Natural killer cell (primary cell): ENCODE data around the gene SYPL1. TPM values are rescaled to one million over a fixed set of nuclear protein-coding genes. Genes with fewer than 3 reads are reported as not detected.

Experiments
- ATAC-seq, 3 donors: fragments of 150-1000 bp in 2 of 3; fragments of 200-7000 bp in 1 of 3; cut with Tn5 transposase; 1 replicate in 1 of 3; 2 replicates in 2 of 3; pipeline ENCODE4 v1.10.0; 2021; ENCODE audit warnings: mild to moderate bottlenecking in 2 of 3, moderate library complexity in 2 of 3
- DNase-seq, 2 donors: peaks; one replicate each; pipeline versions ENCODE4 v3.0.0 to v3.0.0-alpha.2; 2013 to 2021; ENCODE audit warnings: mixed read lengths in 1 of 2
- H3K27ac ChIP-seq: one replicate; pipeline ENCODE4 v1.5.1; 2013; ENCODE audit warnings: mild to moderate bottlenecking, low read length
- H3K27me3 ChIP-seq: one replicate; pipeline ENCODE4 v1.6.1; 2013; ENCODE audit warnings: low read length; ENCODE audit not compliant: control insufficient read depth, insufficient read depth
- H3K36me3 ChIP-seq: one replicate; pipeline ENCODE4 v1.6.1; 2013; ENCODE audit warnings: low read length; ENCODE audit not compliant: control insufficient read depth, insufficient read depth
- H3K4me1 ChIP-seq: one replicate; pipeline ENCODE4 v1.6.1; 2013; ENCODE audit warnings: low read length; ENCODE audit not compliant: control insufficient read depth, insufficient read depth
- H3K4me3 ChIP-seq: one replicate; pipeline ENCODE4 v1.5.1; 2013; ENCODE audit warnings: low read length
- H3K9me3 ChIP-seq: one replicate; pipeline ENCODE4 v1.6.1; 2013; ENCODE audit warnings: low read length; ENCODE audit not compliant: control insufficient read depth, insufficient read depth
- H3K27ac Mint-ChIP-seq, 2 donors: one replicate each; pipeline ENCODE4 v1.8.0; 2022; ENCODE audit warnings: mild to moderate bottlenecking in 2 of 2, mixed read lengths in 2 of 2, moderate library complexity in 1 of 2
- H3K27me3 Mint-ChIP-seq, 2 donors: one replicate each; pipeline ENCODE4 v1.8.0; 2022; ENCODE audit warnings: low read depth in 2 of 2, mixed read lengths in 2 of 2
- H3K36me3 Mint-ChIP-seq: one replicate; pipeline ENCODE4 v1.8.0; 2022; ENCODE audit warnings: mixed read lengths
- H3K4me1 Mint-ChIP-seq, 2 donors: one replicate each; pipeline ENCODE4 v1.8.0; 2022; ENCODE audit warnings: mixed read lengths in 2 of 2
- H3K4me3 Mint-ChIP-seq: one replicate; pipeline ENCODE4 v1.8.0; 2022; ENCODE audit warnings: mild to moderate bottlenecking, moderate library complexity, mixed read lengths
- H3K9me3 Mint-ChIP-seq, 2 donors: one replicate each; pipeline ENCODE4 v1.8.0; 2022; ENCODE audit warnings: mixed read lengths in 2 of 2
- WGBS: methylation state at CpG from one replicate; pipeline ENCODE4 v1.1.7; 2013; ENCODE audit warnings: missing lambda C conversion rate; ENCODE audit not compliant: insufficient coverage; 5-methylcytosine and 5-hydroxymethylcytosine counted together
- intact Hi-C: fragments of 100-400 bp; cut with micrococcal nuclease; formaldehyde crosslinking; loops from one replicate; pipeline ENCODE4 v1.14.2; 2022
- total RNA-seq, 4 donors: library from RNA; stranded (reverse); fragments of 120-200 nt in 1 of 4; gene quantifications; one replicate each; pipeline versions ENCODE4 v1.2.3 to v1.2.4, GENCODE V29; 2013 to 2022
- TF ChIP-seq, protein P1 (sequence below): fragments of 200-600 bp; IDR thresholded peaks from one replicate; pipeline ENCODE4 v1.8.0; 2022; ENCODE audit warnings: antibody characterized with exemption

SYPL1 gene
- total RNA-seq, 3 donors from 2014 or later (not counting 1 experiment from before 2014, with no cell fraction given) = 13.1 to 22.2 (median 14.9) TPM

GRCh38 chr7:106128836-106129235 is 16.7 kb upstream of the SYPL1 start:
- no peak for ATAC-seq
- no peaks in the 10 kb centered on the region for H3K36me3 ChIP-seq
- Mint-ChIP-seq H3K27ac (no peak overlapping the region), H3K4me1 (peaks cover 0 to 5% of the 10 kb centered on the region in 2 donors), H3K4me3 (no peak overlapping the region), H3K27me3 (peaks cover 26 to 39% of the 10 kb centered on the region in 2 donors), H3K36me3 (no peaks in the 10 kb centered on the region), H3K9me3 (no peaks in the 10 kb centered on the region)
- no peak for DNase-seq
- H3K9me3 ChIP-seq = no peaks in the 10 kb centered on the region
- H3K4me1 ChIP-seq = no peaks in the 10 kb centered on the region
- H3K27me3 ChIP-seq = no peaks in the 10 kb centered on the region
- TF ChIP-seq, protein P1, sequence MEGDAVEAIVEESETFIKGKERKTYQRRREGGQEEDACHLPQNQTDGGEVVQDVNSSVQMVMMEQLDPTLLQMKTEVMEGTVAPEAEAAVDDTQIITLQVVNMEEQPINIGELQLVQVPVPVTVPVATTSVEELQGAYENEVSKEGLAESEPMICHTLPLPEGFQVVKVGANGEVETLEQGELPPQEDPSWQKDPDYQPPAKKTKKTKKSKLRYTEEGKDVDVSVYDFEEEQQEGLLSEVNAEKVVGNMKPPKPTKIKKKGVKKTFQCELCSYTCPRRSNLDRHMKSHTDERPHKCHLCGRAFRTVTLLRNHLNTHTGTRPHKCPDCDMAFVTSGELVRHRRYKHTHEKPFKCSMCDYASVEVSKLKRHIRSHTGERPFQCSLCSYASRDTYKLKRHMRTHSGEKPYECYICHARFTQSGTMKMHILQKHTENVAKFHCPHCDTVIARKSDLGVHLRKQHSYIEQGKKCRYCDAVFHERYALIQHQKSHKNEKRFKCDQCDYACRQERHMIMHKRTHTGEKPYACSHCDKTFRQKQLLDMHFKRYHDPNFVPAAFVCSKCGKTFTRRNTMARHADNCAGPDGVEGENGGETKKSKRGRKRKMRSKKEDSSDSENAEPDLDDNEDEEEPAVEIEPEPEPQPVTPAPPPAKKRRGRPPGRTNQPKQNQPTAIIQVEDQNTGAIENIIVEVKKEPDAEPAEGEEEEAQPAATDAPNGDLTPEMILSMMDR = no peak
- H3K4me3 ChIP-seq = no peak overlapping the region
- intact Hi-C loops = no loop called here
- no peak overlapping the region for H3K27ac ChIP-seq
- WGBS = 86% methylated on average over 1 of the region's 1 CpG

DNA sequence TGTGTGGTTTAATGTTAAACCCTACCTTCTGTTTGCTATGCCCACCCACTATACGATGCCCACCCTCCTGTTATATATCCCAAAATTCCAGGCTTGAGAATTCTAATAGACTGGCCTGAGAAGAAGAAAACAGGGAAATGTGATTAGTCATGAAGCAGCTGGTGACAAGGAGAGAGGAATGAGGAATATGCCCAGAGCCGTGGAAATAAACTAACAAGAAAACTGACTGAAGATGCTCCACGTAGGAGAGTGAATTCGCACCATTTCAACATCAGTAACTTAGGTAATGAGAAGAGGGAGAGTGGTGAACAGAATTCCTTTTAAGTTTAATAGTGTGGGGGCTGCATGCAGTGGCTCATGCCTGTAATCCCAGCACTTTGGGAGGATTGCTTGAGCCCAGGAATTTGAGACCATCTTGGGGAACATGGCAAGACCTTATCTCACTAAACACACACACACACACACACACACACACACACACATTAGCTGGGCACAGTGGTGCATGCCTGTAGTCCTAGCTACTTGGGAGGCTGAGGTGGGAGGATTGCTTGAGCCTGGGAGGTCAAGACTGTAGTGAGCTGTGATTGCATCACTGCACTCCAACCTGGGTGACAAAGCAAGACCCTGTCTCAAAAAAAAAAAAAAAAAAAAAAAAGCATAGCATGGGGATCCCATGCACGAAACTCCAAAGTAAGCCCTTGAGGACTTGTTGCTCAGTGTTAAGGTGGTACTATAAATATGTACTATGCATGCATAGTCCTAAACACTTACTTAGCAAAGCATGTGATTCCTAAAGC is 16.1 kb upstream of the SYPL1 start:
- Mint-ChIP-seq H3K27ac (no peak overlapping the region), H3K4me3 (no peak overlapping the region), H3K27me3 (peaks cover 25 to 33% of the 10 kb centered on the region in 2 donors), H3K4me1 (peaks cover 0 to 5% of the 10 kb centered on the region in 2 donors), H3K36me3 (no peaks in the 10 kb centered on the region), H3K9me3 (no peaks in the 10 kb centered on the region)
- no peak for ATAC-seq
- 98% methylated on average over 3 of the region's 5 CpGs for WGBS
- no peak for DNase-seq
- H3K9me3 ChIP-seq = no peaks in the 10 kb centered on the region
- intact Hi-C loops = no loop called here
- H3K4me3 ChIP-seq = no peak overlapping the region
- H3K27me3 ChIP-seq = no peaks in the 10 kb centered on the region
- no peaks in the 10 kb centered on the region for H3K4me1 ChIP-seq
- TF ChIP-seq, protein P1 = no peak
- no peaks in the 10 kb centered on the region for H3K36me3 ChIP-seq
- no peak overlapping the region for H3K27ac ChIP-seq

- TF ChIP-seq, protein P1 = no peak
- Mint-ChIP-seq H3K9me3 (no peaks in the 10 kb centered on the region), H3K4me3 (no peak overlapping the region), H3K4me1 (peaks cover 0 to 5% of the 10 kb centered on the region in 2 donors), H3K27me3 (peaks cover 27 to 36% of the 10 kb centered on the region in 2 donors), H3K36me3 (no peaks in the 10 kb centered on the region), H3K27ac (no peak overlapping the region)
- DNase-seq (peak in 1 of 2 donors; percentile 68), ATAC-seq (peak in 1 of 3 donors; percentile 49)
- intact Hi-C loops = no loop called here
- Histone ChIP-seq H3K4me1 (no peaks in the 10 kb centered on the region), H3K36me3 (no peaks in the 10 kb centered on the region), H3K4me3 (no peak overlapping the region), H3K27ac (no peak overlapping the region), H3K27me3 (no peaks in the 10 kb centered on the region), H3K9me3 (no peaks in the 10 kb centered on the region)
- 49% methylated on average over 7 of the region's 7 CpGs for WGBS
Measured at GRCh38 chr7:106126170-106126938, 14.2 kb upstream of the SYPL1 start.
